Endothelial cell of umbilical vein (primary cell): Measurements from ENCODE around the gene MIGA2. TPM values are rescaled to one million over a fixed set of nuclear protein-coding genes. Genes with fewer than 3 reads are reported as not detected.

Experiments
- BruUV-seq: library from RNA; stranded (reverse); fragments of 400-500 nt; replicated peaks from 2 replicates; lab custom pipeline; 2021; lab: Mats Ljungman, UMichigan
- CTCF ChIA-PET: fragments of 300-600, 350-600 bp; sonication (Branson Sonifier 250); formaldehyde crosslinking; loops from one replicate; lab custom pipeline; 2021; ENCODE audit warnings: antibody characterized with exemption, inconsistent platforms; lab: Charles Lee
- POLR2A ChIA-PET: fragments of 300-600, 350-600 bp; sonication (Branson Sonifier 250); formaldehyde crosslinking; loops from one replicate; lab custom pipeline; 2021; ENCODE audit warnings: antibody characterized with exemption, inconsistent platforms; lab: Charles Lee
- DNase-seq: peaks from one replicate; pipeline ENCODE4 v3.0.0-alpha.2; 2011; ENCODE audit warnings: low read depth, low spot score
- FAIRE-seq: peaks from 2 replicates; lab custom pipeline; 2011; peaks lifted over from hg19 to GRCh38; lab: Jason Lieb, UNC
- H2AFZ ChIP-seq: 2 replicates; pipeline ENCODE4 v1.6.0; 2012; ENCODE audit warnings: low read depth, low read length, control low read depth, inconsistent platforms
- H3K27ac ChIP-seq: 2 replicates; pipeline ENCODE4 v1.5.1; 2011; ENCODE audit warnings: low read depth, mild to moderate bottlenecking, control low read depth, low read length, moderate library complexity; ENCODE audit not compliant: insufficient read depth
- H3K27me3 ChIP-seq, 2 experiments: 2 replicates each; pipeline versions ENCODE4 v1.6.0 to v1.6.1; 2011; ENCODE audit warnings: low read length in 2 of 2, mixed read lengths in 1 of 2; ENCODE audit not compliant: control insufficient read depth in 2 of 2, insufficient read depth in 2 of 2
- H3K36me3 ChIP-seq, 2 experiments: 2 replicates in 1 of 2; 3 replicates in 1 of 2; pipeline ENCODE4 v1.5.1; 2011; ENCODE audit warnings: low read length in 2 of 2, mild to moderate bottlenecking in 1 of 2, moderate library complexity in 1 of 2; ENCODE audit not compliant: control insufficient read depth in 2 of 2, insufficient read depth in 2 of 2; ENCODE audit errors: extremely low read depth in 1 of 2
- H3K4me1 ChIP-seq: 3 replicates; pipeline ENCODE4 v1.5.1; 2011; ENCODE audit warnings: mild to moderate bottlenecking, low read length; ENCODE audit not compliant: control insufficient read depth, insufficient read depth; ENCODE audit errors: extremely low read depth
- H3K4me2 ChIP-seq: 2 replicates; pipeline ENCODE4 v1.6.1; 2011; ENCODE audit warnings: low read length, control low read depth, mixed read lengths; ENCODE audit not compliant: insufficient read depth
- H3K4me3 ChIP-seq, 3 experiments: fragments of 200-600 bp in 1 of 3; sonication (generic), shearing (Covaris generic) in 1 of 3; replicated peaks in 1 of 3; 2 replicates each; pipeline ENCODE4 v1.5.1; 2011 to 2016; ENCODE audit warnings: control low read depth in 3 of 3, low read length in 3 of 3, mild to moderate bottlenecking in 2 of 3, inconsistent platforms in 1 of 3, low read depth in 1 of 3, moderate library complexity in 1 of 3; ENCODE audit not compliant: insufficient read depth in 1 of 3
- H3K79me2 ChIP-seq: 2 replicates; pipeline ENCODE4 v1.6.0; 2012; ENCODE audit warnings: low read length, inconsistent platforms; ENCODE audit not compliant: control insufficient read depth, insufficient read depth
- H3K9ac ChIP-seq: replicated peaks from 2 replicates; pipeline ENCODE3; 2011; ENCODE audit warnings: low read length, control low read depth; ENCODE audit not compliant: insufficient read depth; ENCODE audit errors: extremely low read depth
- H3K9me1 ChIP-seq: replicated peaks from 3 replicates; pipeline ENCODE4 v1.6.0; 2011; ENCODE audit warnings: mild to moderate bottlenecking, low read length; ENCODE audit not compliant: control insufficient read depth, insufficient read depth; ENCODE audit errors: extremely low read depth
- H3K9me3 ChIP-seq: replicated peaks from 2 replicates; pipeline ENCODE4 v1.5.1; 2012; ENCODE audit warnings: low read length, inconsistent platforms; ENCODE audit not compliant: control insufficient read depth, insufficient read depth
- H4K20me1 ChIP-seq: replicated peaks from 2 replicates; pipeline ENCODE3; 2011; ENCODE audit warnings: mild to moderate bottlenecking, low read length; ENCODE audit not compliant: control insufficient read depth, insufficient read depth; ENCODE audit errors: extremely low read depth
- EZH2 ChIP-seq: IDR thresholded peaks from 2 replicates; pipeline ENCODE4 v1.6.1; 2012; ENCODE audit warnings: borderline replicate concordance, low read depth, mild to moderate bottlenecking, moderate library complexity, low read length, inconsistent platforms; ENCODE audit not compliant: severe bottlenecking
- FOS ChIP-seq: IDR thresholded peaks from 2 replicates; pipeline ENCODE4 v1.6.1; 2011; ENCODE audit warnings: mild to moderate bottlenecking, low read length, moderate library complexity, borderline replicate concordance; ENCODE audit not compliant: insufficient read depth
- MYC ChIP-seq: IDR thresholded peaks from one replicate; pipeline ENCODE4 v1.6.1; 2011; ENCODE audit warnings: mild to moderate bottlenecking, low read depth, low read length
- POLR2A ChIP-seq: IDR thresholded peaks from 2 replicates; pipeline ENCODE4 v1.6.1; 2012; ENCODE audit warnings: low read depth, mild to moderate bottlenecking, control low read depth, low read length
- POLR2AphosphoS5 ChIP-seq: IDR thresholded peaks from 2 replicates; pipeline ENCODE4 v1.6.1; 2012; ENCODE audit warnings: low read depth, mild to moderate bottlenecking, control low read depth, low read length, moderate library complexity; ENCODE audit not compliant: insufficient read depth
- dilution Hi-C: fragments of 300-500 bp; cut with MboI; formaldehyde crosslinking; loops from one replicate; pipeline ENCODE4 v1.15.0; 2019; ENCODE audit warnings: low sequenced_read_pairs; ENCODE audit not compliant: extremely low pct_ligation_motif_present
- intact Hi-C: fragments of 100-400 bp; cut with micrococcal nuclease; formaldehyde crosslinking; loops from one replicate; pipeline ENCODE4 v1.10.0; 2022
- polyA plus RNA-seq, 4 experiments: library from polyadenylated mRNA; depleted of rRNA in 3 of 4; stranded (reverse) in 3 of 4; unstranded in 1 of 4; fragments of >200 nt; gene quantifications; 2 replicates each; pipeline versions ENCODE4 v1.2.1 to v1.2.3, GENCODE V29; 2011 to 2012; ENCODE audit warnings: missing spikeins in 1 of 4
- total RNA-seq: library from RNA; stranded (reverse); gene quantifications from 2 replicates; pipeline ENCODE4 v1.2.3, GENCODE V29; 2021
- TF ChIP-seq, protein P1 (sequence below): IDR thresholded peaks from 2 replicates; pipeline ENCODE4 v1.6.1; 2011; ENCODE audit not compliant: insufficient read depth, insufficient read length

The MIGA2 gene
- total and polyA plus RNA-seq, 2 donors (not counting 3 experiments of a cell fraction or from before 2014, with no cell fraction given): 27.7 to 28.0 TPM

DNA sequence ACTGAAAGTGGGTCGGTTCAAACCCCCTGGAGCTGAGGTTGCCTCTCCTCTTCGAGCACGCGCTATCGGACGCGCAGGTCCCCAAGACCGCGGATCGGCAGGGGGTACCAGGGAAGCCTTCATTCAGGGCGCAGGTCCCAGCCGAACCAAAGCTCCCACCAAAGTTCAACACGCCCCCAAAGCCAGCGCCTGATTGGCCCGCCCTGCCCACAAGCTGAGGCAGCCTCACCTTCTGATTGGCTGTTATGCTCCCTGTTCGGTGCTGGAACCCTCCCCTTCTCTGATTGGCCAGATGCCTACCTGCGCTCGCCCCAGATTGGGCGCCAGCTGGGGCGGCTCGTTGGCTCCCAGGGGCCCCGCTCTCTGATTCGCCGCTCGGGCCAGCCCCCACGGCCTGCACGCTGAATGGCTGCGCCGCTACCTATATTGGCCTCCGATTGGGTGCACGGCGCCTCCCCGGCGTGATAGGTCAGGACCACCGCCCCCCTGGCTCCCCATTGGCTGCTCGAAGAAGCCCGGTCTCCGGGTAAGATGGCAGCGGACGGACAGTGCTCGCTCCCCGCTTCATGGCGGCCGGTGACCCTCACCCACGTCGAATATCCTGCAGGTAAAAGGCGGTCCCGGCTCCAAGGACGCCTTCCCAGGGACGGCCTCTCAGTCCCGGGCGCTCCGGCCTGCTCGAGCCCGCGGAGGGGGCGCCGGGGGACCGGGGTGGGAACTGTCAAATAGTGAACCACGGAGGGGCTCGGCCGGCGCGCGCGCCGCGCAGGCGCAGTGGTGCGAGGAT is 44.4 kb downstream of the MIGA2 start, which contains the start of gene DOLPP1:
DOLPP1 (plus strand) TSS at position 511 of the 787 bp plus-strand sequence; CDS start at position 532, 21 bp downstream.
- Histone ChIP-seq H4K20me1 (no peaks in the 10 kb centered on the region), H3K9ac (peak within 1 kb of the TSS; percentile 49), H3K79me2 (peaks cover 20% of the 10 kb centered on the region), H3K4me2 (peak within 1 kb of the TSS; percentile 80), H3K27me3 (no peaks in the 10 kb centered on the region), H2AFZ (peak within 1 kb of the TSS; percentile 93), H3K9me3 (no peaks in the 10 kb centered on the region), H3K36me3 (peaks cover 0 to 5% of the 10 kb centered on the region in 2 experiments), H3K9me1 (no peaks in the 10 kb centered on the region), H3K4me3 (peak within 1 kb of the TSS; percentile 62 to 81 (median 75)), H3K4me1 (peaks cover 16% of the 10 kb centered on the region), H3K27ac (no peak within 1 kb of the TSS)
- DNase-seq: peak; percentile 100
- FAIRE-seq: peak; percentile 99
- no TSS peak for BruUV-seq
- peak; percentile 95 for TF ChIP-seq EZH2
- TF ChIP-seq MYC: no peak
- peak; percentile 52 for TF ChIP-seq POLR2AphosphoS5
- no peak for TF ChIP-seq FOS
- TF ChIP-seq, protein P1, sequence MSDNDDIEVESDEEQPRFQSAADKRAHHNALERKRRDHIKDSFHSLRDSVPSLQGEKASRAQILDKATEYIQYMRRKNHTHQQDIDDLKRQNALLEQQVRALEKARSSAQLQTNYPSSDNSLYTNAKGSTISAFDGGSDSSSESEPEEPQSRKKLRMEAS: no peak
- TF ChIP-seq POLR2A: peak; percentile 6
- dilution Hi-C loops: no loop called here
- ChIA-PET POLR2A (no interaction called here), CTCF (interaction anchor here (0.9 to 1.5 kb wide), 3 partner anchors 51 to 379 kb away, joined by 3 to 4 read pairs (median 3); partner anchors contain the start of gene PKN3)
- intact Hi-C loops: loop anchor here (1.0 to 2.0 kb wide), 2 partner anchors 30 to 44 kb away; partner anchors contain the start of genes CRAT and MIGA2
